H1 (cell line): Measurements from ENCODE around the gene MYBPC2.

Experiments used
- JUND ChIP-seq: IDR thresholded peaks from 2 replicates; pipeline ENCODE4 v1.6.1; 2011; ENCODE audit warnings: mild to moderate bottlenecking, improper control_type of control experiment, low read length
- PHF8 ChIP-seq: fragments of 200-600 bp; sonication (generic); conservative IDR thresholded peaks from 2 replicates; pipeline ENCODE4 v1.7.1; 2012; ENCODE audit warnings: low read depth, mild to moderate bottlenecking, inconsistent platforms, low read length, moderate library complexity
- YY1 ChIP-seq: IDR thresholded peaks from 2 replicates; pipeline ENCODE4 v1.6.1; 2011; ENCODE audit warnings: low read depth, mild to moderate bottlenecking, low read length
- TF ChIP-seq, protein P1 (sequence below), 3 experiments: IDR thresholded peaks; 1 replicate in 2 of 3; 2 replicates in 1 of 3; pipeline versions ENCODE4 v1.5.1 to v1.6.1; 2011; ENCODE audit warnings: low read length in 3 of 3, mild to moderate bottlenecking in 3 of 3, inconsistent platforms in 2 of 3, low read depth in 1 of 3, moderate library complexity in 1 of 3; ENCODE audit not compliant: insufficient read depth in 1 of 3; ENCODE audit errors: control extremely low read depth in 1 of 3

GRCh38 chr19:50430888-50431342 is 1.8 kb upstream of the MYBPC2 start:
- TF ChIP-seq, protein P1, sequence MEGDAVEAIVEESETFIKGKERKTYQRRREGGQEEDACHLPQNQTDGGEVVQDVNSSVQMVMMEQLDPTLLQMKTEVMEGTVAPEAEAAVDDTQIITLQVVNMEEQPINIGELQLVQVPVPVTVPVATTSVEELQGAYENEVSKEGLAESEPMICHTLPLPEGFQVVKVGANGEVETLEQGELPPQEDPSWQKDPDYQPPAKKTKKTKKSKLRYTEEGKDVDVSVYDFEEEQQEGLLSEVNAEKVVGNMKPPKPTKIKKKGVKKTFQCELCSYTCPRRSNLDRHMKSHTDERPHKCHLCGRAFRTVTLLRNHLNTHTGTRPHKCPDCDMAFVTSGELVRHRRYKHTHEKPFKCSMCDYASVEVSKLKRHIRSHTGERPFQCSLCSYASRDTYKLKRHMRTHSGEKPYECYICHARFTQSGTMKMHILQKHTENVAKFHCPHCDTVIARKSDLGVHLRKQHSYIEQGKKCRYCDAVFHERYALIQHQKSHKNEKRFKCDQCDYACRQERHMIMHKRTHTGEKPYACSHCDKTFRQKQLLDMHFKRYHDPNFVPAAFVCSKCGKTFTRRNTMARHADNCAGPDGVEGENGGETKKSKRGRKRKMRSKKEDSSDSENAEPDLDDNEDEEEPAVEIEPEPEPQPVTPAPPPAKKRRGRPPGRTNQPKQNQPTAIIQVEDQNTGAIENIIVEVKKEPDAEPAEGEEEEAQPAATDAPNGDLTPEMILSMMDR (IDR thresholded peaks at IDR 0.05; ENCODE audit: control extremely low read depth in 1 of 3, insufficient read depth in 1 of 3, low read depth in 1 of 3, low read length in 3 of 3), result no peak
- TF ChIP-seq PHF8 (no peak), JUND (no peak), YY1 (no peak)
